Heart left ventricle (tissue), 16 donors: ENCODE data around the gene SCN1B. TPM values are rescaled to one million over a fixed set of nuclear protein-coding genes. Genes with fewer than 3 reads are reported as not detected.
"Not testable (repeated sequence)": the region's sequence is repeated elsewhere in the genome, so short reads cannot be mapped to it uniquely, and the experiment has no call there.

Source experiments
- ATAC-seq, 4 donors: fragments of 200-7000 bp; cut with Tn5 transposase; one replicate each; pipeline ENCODE4 v1.9.1; 2020 to 2022; ENCODE audit warnings: moderate library complexity in 4 of 4, mild to moderate bottlenecking in 3 of 4, moderate number of reproducible peaks in 1 of 4
- DNase-seq, 5 donors: peaks; one replicate each; pipeline ENCODE4 v3.0.0-alpha.2; 2020
- H3K27ac ChIP-seq, 12 donors: fragments of 200-600 bp; sonication (generic) in 4 of 12; one replicate each; pipeline versions ENCODE4 v1.5.0 to v1.8.0; 2016 to 2022; ENCODE audit warnings: mild to moderate bottlenecking in 2 of 12
- H3K27me3 ChIP-seq, 9 donors: fragments of 200-600 bp; sonication (generic) in 2 of 9; one replicate each; pipeline versions ENCODE4 v1.5.1 to v1.8.0; 2016 to 2022; ENCODE audit warnings: mild to moderate bottlenecking in 3 of 9
- H3K36me3 ChIP-seq, 9 donors: fragments of 200-600 bp; sonication (generic) in 2 of 9; one replicate each; pipeline versions ENCODE4 v1.5.0 to v1.8.0; 2018 to 2022; ENCODE audit warnings: mild to moderate bottlenecking in 2 of 9
- H3K4me1 ChIP-seq, 12 donors: fragments of 200-600 bp; sonication (generic) in 4 of 12; one replicate each; pipeline versions ENCODE4 v1.5.0 to v1.8.0; 2016 to 2022; ENCODE audit warnings: mild to moderate bottlenecking in 3 of 12
- H3K4me3 ChIP-seq, 12 donors: fragments of 200-600 bp; sonication (generic) in 4 of 12; one replicate each; pipeline versions ENCODE4 v1.5.0 to v1.8.0; 2017 to 2022; ENCODE audit warnings: mild to moderate bottlenecking in 9 of 12, moderate library complexity in 4 of 12
- H3K9me3 ChIP-seq, 12 donors: fragments of 200-600 bp; sonication (generic) in 4 of 12; one replicate each; pipeline versions ENCODE4 v1.5.0 to v1.8.0; 2016 to 2022; ENCODE audit warnings: mild to moderate bottlenecking in 1 of 12
- POLR2A ChIP-seq, 2 donors: fragments of 450-650 bp; IDR thresholded peaks; one replicate each; pipeline ENCODE4 v1.6.1; 2017; ENCODE audit warnings: antibody characterized with exemption in 2 of 2, mild to moderate bottlenecking in 2 of 2, moderate library complexity in 2 of 2
- WGBS, 4 donors: extraction: QIAGEN DNeasy Blood & Tissue Kit in 2 of 4; methylation state at CpG; one replicate each; pipeline versions ENCODE4 v1.1.5 to v1.1.7; 2013 to 2018; 5-methylcytosine and 5-hydroxymethylcytosine counted together
- intact Hi-C, 10 donors: fragments of 100-400 bp; cut with DNase I; formaldehyde crosslinking; loops; one replicate each; pipeline versions ENCODE4 v1.11.1 to v1.14.2; 2022
- polyA plus RNA-seq, 2 donors: library from polyadenylated mRNA; stranded (reverse); fragments of 200-250 nt; gene quantifications; one replicate each; pipeline ENCODE4 v1.2.3, GENCODE V29; 2013
- total RNA-seq, 9 donors: library from RNA; depleted of rRNA in 2 of 9; stranded (reverse); fragments of >200 nt in 2 of 9; fragmentation: NEBNext Ultra II Directional in 3 of 9; extraction: Animal tissue kit (Norgen Biotek cat#: 25700) in 3 of 9; gene quantifications; one replicate each; pipeline versions ENCODE4 v1.1.0 to v1.2.4, GENCODE V29; 2016 to 2023
- TF ChIP-seq, protein P1 (sequence below), 12 donors: fragments of 200-600 bp; sonication (generic) in 4 of 12; IDR thresholded peaks; one replicate each; pipeline versions ENCODE4 v1.5.0 to v1.8.0; 2018 to 2022; ENCODE audit warnings: antibody characterized with exemption in 12 of 12, mild to moderate bottlenecking in 5 of 12
- donor health status: ischemic (EF 13 %, LVEDD 7.1; RV severe dilation, severe dysfunction).
- donor health status: healthy with polysubstance abuse.
- donor health status: DM: no; HTN: yes; CAD: no.
- donor health status: DM: no; HTN: no; CAD: no.
- donor health status: ischemic (EF 25% LVEDD 6.9; RV normal size, moderate dysfunction).
- donor health status: ischemic (EF 25% LVEDD 5.7; RV mildly dilated, moderate dysfunction).
- donor health status: healthy.
- donor health status: DM: yes; HTN: yes; CAD: no.
- donor health status: ischemic (EF 35%, LVEDD 5.7; RV mildly dilated, moderate dysfunction).
- donor health status: nonischemic (EF 11% LVEDD 7.7; RV severe dilation, severe dysfunction).
- donor health status: DM: yes; HTN: yes; CAD: no.
- donor health status: PGD.
- donor health status: ischemic (EF 29% LVEDD 5.4; RV normal size, mild dysfunction).
- donor health status: nonischemic (EF 23%, LVEDD 6.1; RV moderate dilation, normal function).

The SCN1B gene
- total and polyA plus RNA-seq, 11 donors: 19.7 to 68.3 (median 32.4) TPM

DNA sequence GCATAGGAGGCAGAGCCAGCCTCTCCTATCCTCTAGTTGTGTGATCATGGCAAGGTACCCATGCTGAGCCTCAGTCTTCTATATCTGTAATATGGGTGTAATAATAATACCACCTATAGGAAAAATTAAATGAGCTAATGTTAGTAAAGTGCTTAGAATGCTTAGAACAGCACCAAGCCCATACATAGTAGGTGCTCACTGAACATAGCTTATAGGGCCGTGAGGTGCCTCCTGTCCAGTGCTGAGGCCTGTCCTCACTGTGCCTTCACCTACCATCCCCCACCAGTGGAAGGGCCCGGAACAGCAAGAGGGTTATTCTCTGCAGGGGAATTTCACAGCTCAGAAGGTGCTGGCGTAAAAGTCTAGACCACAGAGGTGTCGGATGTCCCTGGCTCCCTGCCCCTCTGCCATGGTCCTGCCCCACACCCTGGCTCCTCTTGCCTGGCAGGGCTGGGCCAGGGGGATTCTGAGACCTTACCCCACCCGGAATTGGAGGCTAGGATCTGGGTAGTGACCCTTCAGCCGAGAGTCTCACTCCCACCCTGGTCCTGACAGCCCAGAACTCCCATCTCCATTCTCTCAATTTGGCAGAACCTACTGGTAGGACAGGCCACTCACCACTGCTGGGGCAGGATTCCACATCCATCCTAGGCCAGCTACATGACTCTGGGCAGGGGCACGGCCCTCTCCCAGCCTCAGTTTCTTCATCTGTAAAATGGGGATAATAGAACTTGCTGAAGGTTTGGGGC, 2.2 kb upstream of the SCN1B start:
- Histone ChIP-seq H3K27ac (no peak overlapping the region), H3K9me3 (no peaks in the 10 kb centered on the region), H3K36me3 (peaks cover 0 to 52% (median 38%) of the 10 kb centered on the region in 9 donors), H3K27me3 (peaks cover 0 to 7% (median 0%) of the 10 kb centered on the region in 9 donors), H3K4me1 (peaks cover 0 to 22% (median 10%) of the 10 kb centered on the region in 12 donors), H3K4me3 (no peak overlapping the region)
- 72 to 82% (median 78%) methylated on average over 6 to 7 of the region's 7 CpGs for WGBS, 4 donors
- ATAC-seq: peak in 1 of 4 donors; percentile 1
- TF ChIP-seq, protein P1, sequence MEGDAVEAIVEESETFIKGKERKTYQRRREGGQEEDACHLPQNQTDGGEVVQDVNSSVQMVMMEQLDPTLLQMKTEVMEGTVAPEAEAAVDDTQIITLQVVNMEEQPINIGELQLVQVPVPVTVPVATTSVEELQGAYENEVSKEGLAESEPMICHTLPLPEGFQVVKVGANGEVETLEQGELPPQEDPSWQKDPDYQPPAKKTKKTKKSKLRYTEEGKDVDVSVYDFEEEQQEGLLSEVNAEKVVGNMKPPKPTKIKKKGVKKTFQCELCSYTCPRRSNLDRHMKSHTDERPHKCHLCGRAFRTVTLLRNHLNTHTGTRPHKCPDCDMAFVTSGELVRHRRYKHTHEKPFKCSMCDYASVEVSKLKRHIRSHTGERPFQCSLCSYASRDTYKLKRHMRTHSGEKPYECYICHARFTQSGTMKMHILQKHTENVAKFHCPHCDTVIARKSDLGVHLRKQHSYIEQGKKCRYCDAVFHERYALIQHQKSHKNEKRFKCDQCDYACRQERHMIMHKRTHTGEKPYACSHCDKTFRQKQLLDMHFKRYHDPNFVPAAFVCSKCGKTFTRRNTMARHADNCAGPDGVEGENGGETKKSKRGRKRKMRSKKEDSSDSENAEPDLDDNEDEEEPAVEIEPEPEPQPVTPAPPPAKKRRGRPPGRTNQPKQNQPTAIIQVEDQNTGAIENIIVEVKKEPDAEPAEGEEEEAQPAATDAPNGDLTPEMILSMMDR (IDR thresholded peaks at IDR 0.05): no peak
- TF ChIP-seq POLR2A (IDR thresholded peaks at IDR 0.05): no peak
- no peak for DNase-seq
- intact Hi-C loops: no loop called here

DNA sequence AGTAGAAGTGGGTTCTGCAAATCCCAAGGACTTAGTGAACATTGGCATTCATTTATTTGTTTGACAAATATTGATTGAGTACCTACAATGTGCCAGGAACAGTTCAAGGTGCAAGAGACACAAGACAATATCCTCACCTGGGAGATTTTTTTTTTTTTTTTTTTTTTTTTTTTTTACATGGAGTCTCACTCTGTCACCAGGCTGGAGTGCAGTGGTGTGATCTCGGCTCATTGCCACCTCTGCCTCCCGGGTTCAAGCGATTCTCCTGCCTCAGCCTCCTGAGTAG, 1.7 kb upstream of the SCN1B start:
- DNase-seq, intact Hi-C loops, H3K27me3 ChIP-seq: not testable (repeated sequence)

DNA sequence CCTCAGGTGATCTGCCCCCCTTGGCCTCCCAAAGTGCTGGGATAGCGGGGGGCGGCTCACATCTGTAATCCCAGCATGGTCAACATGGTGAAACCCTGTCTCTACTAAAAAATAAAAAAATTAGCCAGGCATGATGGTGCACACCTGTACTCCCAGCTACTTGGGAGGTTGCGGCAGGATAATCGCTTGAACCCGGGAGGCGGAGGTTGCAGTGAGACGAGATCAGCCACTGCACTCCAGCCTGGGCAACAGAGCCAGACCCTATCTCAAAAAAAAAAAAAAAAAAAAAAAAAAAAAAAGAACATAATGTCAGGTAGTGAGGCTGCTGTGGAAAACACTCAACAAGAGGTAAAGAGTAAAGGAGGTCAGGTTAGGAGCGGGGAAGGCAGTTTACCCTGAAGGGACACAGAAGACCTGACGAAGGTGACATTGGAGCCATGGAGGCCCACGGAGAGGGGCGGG, 964 bp upstream of the SCN1B start:
- WGBS, 4 donors: 75 to 85% (median 78%) methylated on average over 11 of the region's 11 CpGs
- DNase-seq, H3K9me3 ChIP-seq, ATAC-seq, intact Hi-C loops, H3K4me3 ChIP-seq, H3K27me3 ChIP-seq: not testable (repeated sequence)
- Histone ChIP-seq H3K36me3 (peaks cover 0 to 44% (median 33%) of the 10 kb centered on the region in 9 donors), H3K27ac (peak overlapping the region in 1 of 12 donors; percentile 77), H3K4me1 (peaks cover 0 to 22% (median 10%) of the 10 kb centered on the region in 12 donors)

More for the DNA sequence above, 1.7 kb upstream of the SCN1B start:
- not testable (repeated sequence) for H3K27ac ChIP-seq, H3K4me3 ChIP-seq, ATAC-seq, H3K9me3 ChIP-seq
- WGBS, 4 donors: 86 to 93% (median 90%) methylated on average over 3 of the region's 3 CpGs
- peaks cover 0 to 47% (median 35%) of the 10 kb centered on the region in 9 donors for H3K36me3 ChIP-seq
- peaks cover 0 to 22% (median 10%) of the 10 kb centered on the region in 12 donors for H3K4me1 ChIP-seq

DNA sequence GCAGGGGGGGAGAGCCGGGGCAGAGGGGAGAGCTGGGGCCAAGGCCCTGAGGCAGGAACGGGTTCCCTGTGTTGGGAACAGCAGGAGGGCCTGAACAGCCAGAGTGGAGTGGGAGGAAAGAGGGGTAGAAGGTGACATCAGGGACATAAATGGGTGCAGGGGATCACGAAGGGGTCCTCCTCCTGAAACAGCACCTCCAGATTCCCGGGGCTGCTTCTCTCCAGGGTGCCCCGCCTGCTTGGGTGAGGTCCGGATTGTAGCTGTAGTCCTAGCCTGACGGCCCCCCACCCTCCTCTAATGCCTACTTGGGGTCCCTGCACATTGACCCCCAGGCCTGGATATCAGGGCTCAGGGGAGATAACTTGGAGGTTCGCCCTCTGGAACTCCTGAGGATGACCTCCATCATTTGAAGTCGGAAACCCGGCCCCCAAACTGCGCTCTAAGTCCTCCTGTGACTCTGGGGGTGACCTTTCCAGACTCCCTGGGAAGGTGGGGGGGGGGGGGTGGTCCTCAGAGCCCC, 473 bp upstream of the SCN1B start:
- H3K9me3 ChIP-seq: no peaks in the 10 kb centered on the region
- DNase-seq (no peak), ATAC-seq (peak in 2 of 4 donors; percentile 2 to 5)
- H3K36me3 ChIP-seq: peaks cover 0 to 44% (median 32%) of the 10 kb centered on the region in 9 donors
- TF ChIP-seq POLR2A (IDR thresholded peaks at IDR 0.05): no peak
- peaks cover 0 to 7% (median 0%) of the 10 kb centered on the region in 9 donors for H3K27me3 ChIP-seq
- 17 to 29% (median 27%) methylated on average over 9 to 11 of the region's 11 CpGs for WGBS, 4 donors
- H3K4me1 ChIP-seq: peaks cover 0 to 22% (median 10%) of the 10 kb centered on the region in 12 donors
- H3K27ac ChIP-seq: peak overlapping the region in 10 of 12 donors; percentile 42 to 77 (median 53)
- peak overlapping the region in 10 of 12 donors; percentile 42 to 81 (median 60) for H3K4me3 ChIP-seq
- intact Hi-C loops: no loop called here

DNA sequence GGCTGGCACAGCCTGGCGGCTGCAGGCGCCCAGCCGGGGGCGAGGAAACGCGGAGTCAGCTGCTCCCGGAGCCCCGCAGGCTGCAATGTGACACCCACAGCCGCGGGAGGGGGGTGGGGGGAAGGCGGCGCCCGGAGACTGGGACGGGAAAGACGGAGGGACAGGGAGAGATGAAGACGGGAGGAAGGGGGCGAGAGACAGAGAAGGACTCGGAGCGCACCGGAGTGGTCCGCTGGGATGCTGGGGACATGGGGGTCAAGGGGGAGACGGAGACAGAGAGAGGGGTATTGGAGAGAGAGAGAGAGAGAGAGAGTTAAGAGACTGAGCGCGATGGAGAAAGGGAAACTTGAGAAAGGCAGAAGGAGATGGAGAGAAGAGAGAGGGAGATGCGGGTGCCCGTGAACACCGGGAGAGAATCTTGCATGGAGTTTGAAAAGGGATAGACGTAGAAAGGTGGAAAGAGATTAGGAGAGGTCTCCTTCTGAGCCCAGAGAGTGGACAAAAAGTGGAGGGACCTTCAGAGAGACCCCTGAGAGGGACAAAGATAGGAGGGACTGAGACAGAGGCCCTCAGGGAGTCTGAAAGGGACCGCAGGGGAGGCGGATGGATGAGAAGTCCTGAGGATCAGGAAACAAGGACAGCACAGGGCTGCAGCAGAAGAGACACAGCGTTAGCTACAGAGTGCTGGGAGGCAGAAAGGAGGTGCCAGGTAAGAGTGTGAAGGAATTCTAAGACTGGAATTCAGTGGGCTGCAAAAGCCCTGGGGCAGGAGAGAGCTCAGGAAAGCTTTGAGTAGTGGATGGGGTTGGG, 1.0 kb downstream of the SCN1B start:
- Histone ChIP-seq H3K27ac (peak overlapping the region in 7 of 12 donors; percentile 30 to 77 (median 57)), H3K27me3 (peaks cover 0 to 7% (median 0%) of the 10 kb centered on the region in 9 donors), H3K9me3 (no peaks in the 10 kb centered on the region), H3K4me1 (peaks cover 0 to 22% (median 10%) of the 10 kb centered on the region in 12 donors), H3K4me3 (peak overlapping the region; percentile 20 to 81 (median 58)), H3K36me3 (peaks cover 0 to 40% (median 18%) of the 10 kb centered on the region in 9 donors)
- peak in 3 of 4 donors; percentile 26 to 53 (median 35) for ATAC-seq
- 8 to 9% (median 8%) methylated on average over 27 to 31 of the region's 31 CpGs for WGBS, 4 donors
- peak in 2 of 5 donors; percentile 56 to 58 for DNase-seq
- no peak for TF ChIP-seq POLR2A (IDR thresholded peaks at IDR 0.05)
- intact Hi-C loops: no loop called here
